Trophoblast cell (in vitro differentiated cells and primary cell): ENCODE measurements around the gene ST7.

Experiments
- DNase-seq, 2 donors: peaks; one replicate each; pipeline ENCODE4 v3.0.0-alpha.2; 2016
- H2AFZ ChIP-seq: 2 replicates; pipeline ENCODE4 v1.6.1; 2013; ENCODE audit warnings: low read length, moderate library complexity, mild to moderate bottlenecking; ENCODE audit not compliant: insufficient read depth, poor library complexity
- H2AK5ac ChIP-seq: 2 replicates; pipeline ENCODE4 v1.6.1; 2013; ENCODE audit warnings: mild to moderate bottlenecking, low read length
- H2BK120ac ChIP-seq: 2 replicates; pipeline ENCODE4 v1.6.1; 2013; ENCODE audit warnings: low read length, mild to moderate bottlenecking, moderate library complexity; ENCODE audit not compliant: insufficient read depth, poor library complexity
- H2BK12ac ChIP-seq: 2 replicates; pipeline ENCODE4 v1.6.1; 2013; ENCODE audit warnings: mild to moderate bottlenecking, low read length, moderate library complexity
- H2BK5ac ChIP-seq: 2 replicates; pipeline ENCODE4 v1.6.1; 2013; ENCODE audit warnings: low read length, low read depth, moderate library complexity, mild to moderate bottlenecking; ENCODE audit not compliant: poor library complexity
- H3K14ac ChIP-seq: 2 replicates; pipeline ENCODE4 v1.6.1; 2013; ENCODE audit warnings: mild to moderate bottlenecking, low read length
- H3K18ac ChIP-seq: 2 replicates; pipeline ENCODE4 v1.6.1; 2013; ENCODE audit warnings: mild to moderate bottlenecking, low read length
- H3K23ac ChIP-seq: 2 replicates; pipeline ENCODE4 v1.6.1; 2013; ENCODE audit warnings: low read length
- H3K27ac ChIP-seq: 2 replicates; pipeline ENCODE4 v1.5.1; 2013; ENCODE audit warnings: low read depth, mild to moderate bottlenecking, inconsistent platforms, low read length, moderate library complexity
- H3K27me3 ChIP-seq: 2 replicates; pipeline ENCODE4 v1.6.1; 2013; ENCODE audit warnings: inconsistent platforms, mild to moderate bottlenecking, low read length, moderate library complexity; ENCODE audit not compliant: insufficient read depth
- H3K36me3 ChIP-seq, 2 experiments: 1 replicate in 1 of 2; 2 replicates in 1 of 2; pipeline ENCODE4 v1.6.1; 2013; ENCODE audit warnings: low read length in 2 of 2, mild to moderate bottlenecking in 2 of 2, moderate library complexity in 1 of 2; ENCODE audit not compliant: insufficient read depth in 2 of 2, control insufficient read depth in 1 of 2
- H3K4ac ChIP-seq: 2 replicates; pipeline ENCODE4 v1.6.1; 2013; ENCODE audit warnings: low read depth, mild to moderate bottlenecking, low read length, moderate library complexity
- H3K4me1 ChIP-seq, 2 experiments: 1 replicate in 1 of 2; 2 replicates in 1 of 2; pipeline ENCODE4 v1.6.1; 2013; ENCODE audit warnings: low read length in 2 of 2, mild to moderate bottlenecking in 2 of 2, moderate library complexity in 1 of 2; ENCODE audit not compliant: insufficient read depth in 2 of 2, control insufficient read depth in 1 of 2
- H3K4me2 ChIP-seq: 2 replicates; pipeline ENCODE4 v1.6.1; 2013; ENCODE audit warnings: inconsistent platforms, mild to moderate bottlenecking, low read length, moderate library complexity
- H3K4me3 ChIP-seq: 2 replicates; pipeline ENCODE4 v1.5.1; 2013; ENCODE audit warnings: mild to moderate bottlenecking, low read depth, low read length, inconsistent platforms
- H3K79me1 ChIP-seq: one replicate; pipeline ENCODE4 v1.6.1; 2013; ENCODE audit warnings: low read length
- H3K79me2 ChIP-seq: 2 replicates; pipeline ENCODE4 v1.6.1; 2013; ENCODE audit warnings: low read length, mild to moderate bottlenecking; ENCODE audit not compliant: control insufficient read depth, insufficient read depth, poor library complexity
- H3K9ac ChIP-seq: 2 replicates; pipeline ENCODE4 v1.6.1; 2013; ENCODE audit warnings: mild to moderate bottlenecking, low read length
- H3K9me3 ChIP-seq: 2 replicates; pipeline ENCODE4 v1.6.1; 2013; ENCODE audit warnings: low read depth, mild to moderate bottlenecking, control low read depth, inconsistent platforms, low read length; ENCODE audit not compliant: insufficient read depth
- H4K12ac ChIP-seq: 2 replicates; pipeline ENCODE4 v1.6.1; 2013; ENCODE audit warnings: low read depth, mild to moderate bottlenecking, low read length, moderate library complexity
- H4K8ac ChIP-seq: 2 replicates; pipeline ENCODE4 v1.6.1; 2013; ENCODE audit warnings: low read depth, mild to moderate bottlenecking, low read length, moderate library complexity
- H4K91ac ChIP-seq: one replicate; pipeline ENCODE4 v1.6.1; 2013; ENCODE audit warnings: low read depth, mild to moderate bottlenecking, low read length, moderate library complexity
- WGBS: extraction: QIAGEN DNeasy Blood & Tissue Kit; methylation state at CpG from one replicate; pipeline ENCODE4 v1.1.7; 2013; ENCODE audit warnings: missing lambda C conversion rate; ENCODE audit not compliant: insufficient read length, insufficient coverage; ENCODE audit errors: extremely low coverage; 5-methylcytosine and 5-hydroxymethylcytosine counted together

Gene ST7

DNA sequence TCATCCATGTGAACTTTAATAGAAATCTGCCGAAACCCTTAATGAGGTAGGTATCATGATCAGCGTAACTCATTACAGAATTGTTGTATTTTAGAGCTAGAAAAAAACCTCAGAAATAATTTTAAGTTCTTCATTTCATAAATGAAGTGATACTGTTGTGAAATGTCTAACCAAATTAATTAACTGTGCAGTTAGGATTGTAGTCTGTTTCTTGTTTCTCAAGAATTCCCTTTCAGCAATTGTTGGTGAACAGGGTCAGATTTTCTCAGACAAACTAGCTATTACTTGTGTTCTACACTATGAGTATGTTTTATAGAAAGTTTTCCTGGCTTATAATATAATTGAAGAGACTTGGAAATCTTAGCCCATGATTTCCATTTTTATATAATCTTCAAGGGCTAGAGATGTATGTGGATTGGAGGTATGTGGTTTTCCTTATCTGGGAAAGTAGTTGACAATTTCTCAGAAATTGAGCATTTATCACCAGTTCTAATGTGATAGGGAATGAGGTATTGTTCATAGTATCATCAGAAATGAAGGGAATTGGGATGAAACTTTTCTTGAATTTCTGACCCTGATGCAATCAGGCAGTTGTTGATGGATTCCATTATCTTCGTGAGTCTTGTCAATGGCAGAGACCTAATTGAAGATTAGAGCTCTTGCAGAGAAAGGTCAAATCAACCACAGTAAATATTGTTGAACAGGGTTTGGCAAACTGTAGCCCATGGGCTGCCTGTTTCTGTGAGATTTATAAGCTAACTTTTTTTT, 55.0 kb downstream of the ST7 start:
- Histone ChIP-seq H3K4me2 (no peak overlapping the region), H4K12ac (no peak overlapping the region), H3K9ac (no peak overlapping the region), H2AFZ (no peak overlapping the region), H3K79me2 (no peaks in the 10 kb centered on the region), H3K9me3 (no peaks in the 10 kb centered on the region), H2BK12ac (no peak overlapping the region), H4K8ac (no peak overlapping the region), H3K4me1 (no peaks in the 10 kb centered on the region), H3K4ac (no peak overlapping the region), H2BK120ac (no peak overlapping the region), H3K36me3 (no peaks in the 10 kb centered on the region), H2AK5ac (no peak overlapping the region), H3K4me3 (no peak overlapping the region), H3K79me1 (no peaks in the 10 kb centered on the region), H3K23ac (no peak overlapping the region), H2BK5ac (no peak overlapping the region), H3K18ac (no peak overlapping the region), H3K27me3 (no peaks in the 10 kb centered on the region), H3K27ac (no peak overlapping the region), H3K14ac (no peak overlapping the region), H4K91ac (no peak overlapping the region)
- no peak for DNase-seq
- no CpG with 5 or more reads among the region's 3 CpGs for WGBS

DNA sequence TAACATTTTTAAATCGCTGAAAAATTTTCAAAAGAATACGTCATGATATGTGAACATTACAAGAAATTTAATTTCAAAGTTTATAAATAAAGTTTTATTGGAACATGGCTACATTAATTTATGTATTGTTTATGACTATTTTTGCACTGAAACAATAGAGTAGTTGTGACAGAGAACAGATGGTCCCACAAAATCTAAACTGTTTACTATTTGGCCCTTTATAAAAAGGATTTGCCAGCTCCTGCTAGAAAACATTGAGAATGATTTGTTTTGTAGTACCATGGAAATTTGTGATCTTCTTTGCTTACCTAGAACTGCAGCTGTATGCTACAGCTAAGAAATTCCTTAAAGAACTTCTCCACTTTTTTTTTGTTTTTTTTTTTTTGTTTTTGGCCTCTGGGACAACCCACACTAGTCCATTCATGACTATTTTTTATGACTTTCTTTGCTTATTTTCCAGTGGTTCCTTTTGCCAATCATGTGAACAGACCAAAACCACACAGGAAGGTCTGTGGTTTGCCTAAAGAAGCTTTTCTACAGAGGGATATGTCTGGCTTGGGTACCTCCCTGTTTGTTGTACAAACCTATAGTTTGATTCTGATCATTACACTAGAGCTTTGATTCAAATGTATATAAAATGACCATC, 55.7 kb downstream of the ST7 start:
- no peak overlapping the region for H3K27ac ChIP-seq
- H2BK5ac ChIP-seq, result no peak overlapping the region
- no peak overlapping the region for H3K14ac ChIP-seq

DNA sequence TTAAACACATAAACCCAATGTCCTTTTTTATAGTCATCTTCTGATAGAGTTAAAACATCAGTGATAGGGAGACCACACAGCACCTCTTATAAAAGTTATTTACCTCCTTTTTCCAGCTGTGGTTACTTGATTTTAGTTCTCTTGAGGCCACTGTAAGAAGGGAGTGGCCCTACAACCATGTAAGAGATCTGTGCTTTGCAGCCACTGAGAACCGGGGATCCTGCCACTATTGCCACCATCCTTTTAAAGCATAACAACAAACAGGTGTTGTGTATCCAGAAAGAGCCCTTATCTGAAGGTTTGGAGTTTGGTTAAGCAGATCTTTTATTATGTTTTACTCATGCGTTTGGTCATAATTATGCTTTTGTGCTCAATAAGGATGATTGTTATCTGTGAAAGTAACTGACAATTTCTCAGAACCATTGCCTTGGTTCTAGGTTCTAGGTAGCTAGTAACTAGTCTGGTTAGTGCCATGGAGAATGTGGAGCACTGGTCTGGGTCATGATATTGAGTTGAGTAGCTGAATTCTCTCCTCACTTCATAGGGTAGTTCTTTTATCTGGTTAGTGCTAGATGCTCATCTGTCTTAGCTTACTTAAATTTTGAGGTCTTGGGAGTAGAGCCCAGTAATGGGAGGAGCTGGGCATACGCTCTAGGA, 56.5 kb downstream of the ST7 start:
- Histone ChIP-seq H2BK12ac (no peak overlapping the region), H3K4me1 (no peaks in the 10 kb centered on the region), H2BK120ac (no peak overlapping the region), H2AFZ (no peak overlapping the region), H3K9ac (no peak overlapping the region), H2BK5ac (no peak overlapping the region), H3K23ac (no peak overlapping the region), H3K36me3 (no peaks in the 10 kb centered on the region), H3K9me3 (no peaks in the 10 kb centered on the region), H4K91ac (no peak overlapping the region), H3K79me2 (no peaks in the 10 kb centered on the region), H3K18ac (no peak overlapping the region), H3K27me3 (no peaks in the 10 kb centered on the region), H4K12ac (no peak overlapping the region), H3K79me1 (no peaks in the 10 kb centered on the region), H2AK5ac (no peak overlapping the region), H4K8ac (no peak overlapping the region), H3K4ac (no peak overlapping the region), H3K4me3 (no peak overlapping the region), H3K4me2 (no peak overlapping the region), H3K14ac (no peak overlapping the region), H3K27ac (no peak overlapping the region)
- no CpG with 5 or more reads among the region's 3 CpGs for WGBS
- no peak for DNase-seq

More for the DNA sequence above, 55.7 kb downstream of the ST7 start:
- H3K4ac ChIP-seq, result no peak overlapping the region
- no peak overlapping the region for H4K8ac ChIP-seq
- H2AFZ ChIP-seq, result no peak overlapping the region
- H3K27me3 ChIP-seq, result no peaks in the 10 kb centered on the region
- no peak overlapping the region for H4K12ac ChIP-seq
- no peak overlapping the region for H3K9ac ChIP-seq
- H3K4me3 ChIP-seq, result no peak overlapping the region
- no peaks in the 10 kb centered on the region for H3K79me1 ChIP-seq
- no peaks in the 10 kb centered on the region for H3K36me3 ChIP-seq
- H2BK120ac ChIP-seq, result no peak overlapping the region
- no CpG with 5 or more reads among the region's 2 CpGs for WGBS
- DNase-seq, result no peak
- H3K4me2 ChIP-seq, result no peak overlapping the region
- no peak overlapping the region for H4K91ac ChIP-seq
- no peak overlapping the region for H3K18ac ChIP-seq
- no peak overlapping the region for H3K23ac ChIP-seq
- H2AK5ac ChIP-seq, result no peak overlapping the region
- no peaks in the 10 kb centered on the region for H3K4me1 ChIP-seq
- H2BK12ac ChIP-seq, result no peak overlapping the region
- no peaks in the 10 kb centered on the region for H3K79me2 ChIP-seq
- H3K9me3 ChIP-seq, result no peaks in the 10 kb centered on the region

DNA sequence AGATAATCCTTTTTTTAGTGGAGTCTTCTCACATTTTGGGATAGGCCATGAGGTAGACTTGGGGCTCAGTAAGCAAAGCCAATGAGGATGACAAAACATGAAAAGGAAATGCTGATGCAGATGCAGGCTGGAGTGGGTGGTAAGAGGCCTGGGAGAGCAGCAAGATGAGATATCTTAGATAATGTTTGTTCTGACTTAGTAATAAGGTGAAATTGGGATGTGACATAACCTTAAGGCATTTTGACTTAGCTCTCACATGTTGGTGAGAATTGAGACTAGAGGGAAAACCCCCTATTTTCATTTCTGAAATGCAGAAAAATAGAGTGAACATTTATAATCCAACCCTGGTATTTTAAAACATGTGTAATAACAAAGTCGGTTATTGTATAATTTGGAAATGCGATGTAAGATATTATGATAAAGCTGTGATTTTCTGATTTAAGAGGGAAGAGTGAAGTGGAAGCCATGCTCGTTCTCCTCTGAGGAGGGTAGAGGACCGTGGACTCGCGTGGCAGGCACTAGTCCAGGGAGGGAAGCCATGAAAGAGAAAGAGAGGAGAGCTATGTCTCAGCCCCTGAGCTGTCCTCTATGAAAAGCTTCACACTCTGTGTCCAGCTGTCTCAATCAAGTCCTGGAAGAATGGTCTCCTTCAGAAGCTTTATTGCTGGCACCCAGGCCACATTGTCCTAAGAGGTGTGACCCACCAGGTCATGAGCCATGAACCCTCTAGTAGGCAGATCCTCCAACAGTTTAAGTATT, 57.3 kb downstream of the ST7 start:
- Histone ChIP-seq H3K79me1 (no peaks in the 10 kb centered on the region), H3K4me2 (no peak overlapping the region), H2BK12ac (no peak overlapping the region), H3K18ac (no peak overlapping the region), H3K14ac (no peak overlapping the region), H3K4ac (no peak overlapping the region), H3K36me3 (no peaks in the 10 kb centered on the region), H3K9me3 (no peaks in the 10 kb centered on the region), H3K4me1 (no peaks in the 10 kb centered on the region), H2BK120ac (no peak overlapping the region), H4K8ac (no peak overlapping the region), H2AK5ac (no peak overlapping the region), H3K4me3 (no peak overlapping the region), H3K9ac (no peak overlapping the region), H4K12ac (no peak overlapping the region), H3K27me3 (no peaks in the 10 kb centered on the region), H3K23ac (no peak overlapping the region), H2BK5ac (no peak overlapping the region), H3K27ac (no peak overlapping the region), H2AFZ (no peak overlapping the region), H3K79me2 (no peaks in the 10 kb centered on the region), H4K91ac (no peak overlapping the region)
- WGBS, result 100% methylated on average over 1 of the region's 6 CpGs
- DNase-seq, result no peak
